Activated T-cell treated with anti-CD3 and anti-CD28 coated beads, Interleukin-2, amount 50 U/mL, for 4 hours (primary cell): ENCODE data around the gene KLC4. TPM values are rescaled to one million over a fixed set of nuclear protein-coding genes. Genes with fewer than 3 reads are reported as not detected.

Source experiments
- ATAC-seq, 2 donors: fragments of 200-7000 bp; cut with Tn5 transposase; one replicate each; pipeline ENCODE4 v1.10.0; 2021
- DNase-seq: peaks from one replicate; pipeline ENCODE4 v3.0.0-alpha.2; 2020
- H3K27me3 Mint-ChIP-seq: one replicate; pipeline ENCODE4 v1.8.0; 2021; ENCODE audit warnings: low read depth, mixed read lengths
- H3K36me3 Mint-ChIP-seq: one replicate; pipeline ENCODE4 v1.8.0; 2022; ENCODE audit warnings: mixed read lengths; ENCODE audit not compliant: insufficient read depth
- H3K4me1 Mint-ChIP-seq: one replicate; pipeline ENCODE4 v1.8.0; 2021; ENCODE audit warnings: low read depth, mixed read lengths
- H3K4me3 Mint-ChIP-seq: one replicate; pipeline ENCODE4 v1.8.0; 2021; ENCODE audit warnings: mild to moderate bottlenecking, moderate library complexity, mixed read lengths
- H3K9me3 Mint-ChIP-seq: one replicate; pipeline ENCODE4 v1.8.0; 2021; ENCODE audit warnings: mixed read lengths
- total RNA-seq, 3 donors: library from RNA; stranded (reverse); gene quantifications; one replicate each; pipeline ENCODE4 v1.2.1, GENCODE V29; 2021

KLC4 gene
- total RNA-seq = 1 to 10 TPM; 5.4 to 9.1 (median 7.4) TPM

DNA sequence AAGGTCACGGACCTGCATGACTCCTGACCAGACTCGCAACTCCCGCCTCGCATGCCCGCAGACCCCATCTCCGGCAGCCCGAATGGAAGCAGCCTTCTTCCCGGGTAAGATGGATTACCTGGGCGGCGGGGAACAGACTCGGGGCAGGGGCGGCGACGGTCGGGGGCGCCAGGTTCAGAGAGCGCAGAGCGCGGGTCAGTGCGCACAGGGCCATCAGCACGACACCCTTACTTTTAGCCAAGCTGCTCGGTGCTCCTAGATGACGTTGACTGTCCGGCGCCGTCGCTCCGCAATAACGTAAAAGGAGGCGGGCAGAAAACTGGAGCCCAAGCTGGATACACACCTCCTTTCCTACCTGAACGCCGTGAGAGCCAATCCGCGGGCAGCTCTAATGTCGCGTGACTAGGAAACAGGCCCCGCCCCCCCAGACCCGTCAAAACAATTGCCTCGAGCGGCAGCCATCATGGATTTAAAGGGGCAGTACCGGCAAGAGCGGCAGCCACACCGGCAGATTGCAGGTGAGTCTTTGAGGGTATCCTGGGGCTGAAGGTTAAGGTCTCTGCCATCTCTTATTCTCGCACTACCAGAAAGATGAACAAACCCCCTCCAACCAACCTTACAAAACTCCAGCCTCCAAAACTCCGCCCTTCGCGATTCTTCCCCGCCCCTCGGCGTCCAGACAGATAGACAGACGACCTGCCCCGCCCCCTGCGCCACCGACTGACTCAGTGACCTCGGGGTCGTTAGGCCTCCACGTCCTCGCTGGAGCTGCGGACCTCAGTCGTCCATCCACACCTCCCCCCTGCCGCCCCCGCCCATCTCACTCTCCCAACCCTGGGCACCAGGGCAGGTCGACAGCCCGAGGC lies at the start of gene KLC4, which contains the start of gene MRPL2:
TSS of gene KLC4 (plus strand) at position 464 of the 866 bp plus-strand sequence. CDS start 1,705 bp downstream, outside the sequence.
TSS of gene MRPL2 (minus strand) at position 267 of the 866 bp plus-strand sequence. CDS start at position 214, 53 bp downstream.
- peak; percentile 98 for ATAC-seq
- Mint-ChIP-seq H3K9me3 (no peaks in the 10 kb centered on the region), H3K36me3 (peaks cover 25% of the 10 kb centered on the region), H3K4me1 (peaks cover 32% of the 10 kb centered on the region), H3K27me3 (no peaks in the 10 kb centered on the region), H3K4me3 (peak within 1 kb of the TSS; percentile 87)
- peak; percentile 96 for DNase-seq

DNA sequence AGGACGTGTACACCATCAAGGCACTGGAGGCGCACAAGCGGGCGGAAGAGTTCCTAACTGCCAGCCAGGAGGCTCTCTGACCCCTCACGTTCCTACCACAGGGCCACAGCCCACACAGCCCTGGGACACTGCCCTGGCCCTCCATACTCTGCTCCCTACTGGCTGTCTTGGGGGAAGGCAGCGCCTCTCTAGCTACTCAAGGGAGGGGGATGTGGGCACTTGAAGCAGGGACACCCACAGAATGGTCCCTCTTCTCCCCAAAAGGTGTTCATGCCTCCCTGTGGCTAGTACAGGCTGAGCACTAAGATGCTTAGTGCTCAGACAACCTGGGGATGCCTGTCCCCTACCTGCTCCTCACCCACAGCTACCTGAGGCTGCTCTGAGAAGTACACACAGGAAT lies 48.2 kb upstream of the KLC4 start:
- peak overlapping the region; percentile 57 for H3K4me3 Mint-ChIP-seq
- DNase-seq = no peak
- H3K36me3 Mint-ChIP-seq = peaks cover 19% of the 10 kb centered on the region
- H3K9me3 Mint-ChIP-seq = no peaks in the 10 kb centered on the region
- no peak for ATAC-seq
- no peaks in the 10 kb centered on the region for H3K27me3 Mint-ChIP-seq
- peaks cover 40% of the 10 kb centered on the region for H3K4me1 Mint-ChIP-seq

DNA sequence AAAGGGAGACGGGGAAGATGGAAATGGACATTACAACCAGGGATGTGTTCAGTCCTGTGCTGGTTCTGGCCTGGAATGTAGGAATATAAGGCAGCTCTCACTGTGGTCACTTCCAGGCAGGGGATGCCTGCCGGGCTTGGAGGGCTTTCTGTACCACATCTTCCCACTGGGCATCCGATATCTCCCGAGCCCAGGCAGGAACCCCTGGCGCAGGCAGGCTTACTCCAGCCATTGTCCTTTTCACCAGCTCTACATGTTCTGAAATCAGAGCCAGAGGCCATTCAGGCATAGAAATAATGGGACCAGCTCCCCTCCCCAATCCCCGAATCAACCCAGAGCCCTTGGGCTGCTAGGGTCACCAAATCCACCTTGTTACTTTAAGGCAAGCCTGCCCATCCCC lies 47.1 kb upstream of the KLC4 start:
- Mint-ChIP-seq H3K9me3 (no peaks in the 10 kb centered on the region), H3K4me3 (peak overlapping the region; percentile 95), H3K36me3 (peaks cover 19% of the 10 kb centered on the region), H3K4me1 (peaks cover 51% of the 10 kb centered on the region), H3K27me3 (no peaks in the 10 kb centered on the region)
- no peak for ATAC-seq
- DNase-seq = no peak

GRCh38 chr6:43013097-43013842 lies 46.2 kb upstream of the KLC4 start:
- ATAC-seq = peak; percentile 34 to 39
- Mint-ChIP-seq H3K9me3 (no peaks in the 10 kb centered on the region), H3K4me1 (peaks cover 56% of the 10 kb centered on the region), H3K27me3 (no peaks in the 10 kb centered on the region), H3K4me3 (peak overlapping the region; percentile 95), H3K36me3 (peaks cover 22% of the 10 kb centered on the region)
- DNase-seq = no peak

DNA sequence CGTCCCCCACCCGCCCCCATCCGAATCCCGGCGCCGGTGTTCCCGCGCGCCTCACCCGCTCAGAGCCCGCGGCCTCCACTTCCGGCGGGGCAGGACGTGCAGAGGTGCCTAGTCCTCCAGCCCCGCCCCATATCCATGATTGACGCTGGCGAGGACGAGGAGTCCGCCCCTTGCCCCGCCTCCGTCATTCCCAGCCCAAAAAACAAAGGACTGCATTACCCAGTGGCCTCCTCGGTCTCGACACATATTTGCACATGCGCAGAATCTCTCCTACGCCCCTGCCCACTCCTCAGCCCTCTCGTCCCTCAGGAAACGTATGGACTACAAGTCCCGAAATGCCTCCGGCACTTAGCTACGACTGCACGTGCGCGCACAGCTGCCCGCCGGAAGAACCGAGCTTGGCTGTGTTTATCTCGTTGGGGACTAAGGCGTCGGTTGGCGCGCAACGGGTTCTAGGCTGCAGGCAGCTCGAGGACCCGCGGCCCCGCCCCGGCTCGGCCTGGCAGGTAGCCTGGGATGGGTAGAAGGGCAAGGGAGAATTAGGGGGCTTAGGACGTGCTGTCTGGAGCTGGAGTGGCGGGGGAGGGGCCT lies 45.5 kb upstream of the KLC4 start, which contains the start of the genes KLHDC3 and MEA1:
TSS of gene KLHDC3 (plus strand) at position 407 of the 591 bp plus-strand sequence. CDS start 2,944 bp downstream, outside the sequence.
TSS of gene MEA1 (minus strand) at position 104 of the 591 bp plus-strand sequence. CDS start 133 bp downstream, outside the sequence.
- peaks cover 56% of the 10 kb centered on the region for H3K4me1 Mint-ChIP-seq
- peaks cover 17% of the 10 kb centered on the region for H3K36me3 Mint-ChIP-seq
- H3K27me3 Mint-ChIP-seq = no peaks in the 10 kb centered on the region
- no peaks in the 10 kb centered on the region for H3K9me3 Mint-ChIP-seq
- peak; percentile 93 to 94 for ATAC-seq
- H3K4me3 Mint-ChIP-seq = peak within 1 kb of the TSS; percentile 95
- DNase-seq = peak; percentile 98

GRCh38 chr6:43014434-43014909 lies 45.0 kb upstream of the KLC4 start:
- Mint-ChIP-seq H3K4me3 (peak overlapping the region; percentile 95), H3K27me3 (no peaks in the 10 kb centered on the region), H3K36me3 (peaks cover 18% of the 10 kb centered on the region), H3K9me3 (no peaks in the 10 kb centered on the region), H3K4me1 (peaks cover 56% of the 10 kb centered on the region)
- no peak for ATAC-seq
- no peak for DNase-seq

GRCh38 chr6:43016176-43016942 lies 43.1 kb upstream of the KLC4 start:
- no peak for ATAC-seq
- Mint-ChIP-seq H3K36me3 (peaks cover 17% of the 10 kb centered on the region), H3K27me3 (no peaks in the 10 kb centered on the region)

DNA sequence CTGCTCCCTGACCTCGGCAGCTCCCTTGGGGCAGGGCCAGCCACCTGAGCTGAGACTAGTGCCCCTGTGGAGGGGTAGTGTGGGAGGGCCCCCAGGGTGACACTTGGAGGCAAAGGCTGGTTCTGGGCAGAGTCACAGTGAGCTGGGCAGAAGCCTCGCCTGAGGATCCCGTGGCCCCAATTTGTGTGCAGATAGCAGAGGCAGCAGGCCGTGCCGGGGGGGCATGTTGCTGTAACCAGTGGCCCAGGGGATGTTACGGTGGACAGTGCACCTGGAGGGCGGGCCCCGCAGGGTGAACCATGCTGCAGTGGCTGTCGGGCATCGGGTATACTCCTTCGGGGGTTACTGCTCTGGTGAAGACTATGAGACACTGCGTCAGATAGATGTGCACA lies 42.5 kb upstream of the KLC4 start:
- Mint-ChIP-seq H3K9me3 (no peaks in the 10 kb centered on the region), H3K36me3 (peaks cover 15% of the 10 kb centered on the region), H3K4me3 (no peak overlapping the region), H3K27me3 (no peaks in the 10 kb centered on the region), H3K4me1 (peaks cover 58% of the 10 kb centered on the region)
- ATAC-seq = no peak
- DNase-seq = no peak

More at GRCh38 chr6:43016176-43016942, 43.1 kb upstream of the KLC4 start:
- no peaks in the 10 kb centered on the region for H3K9me3 Mint-ChIP-seq
- no peak for DNase-seq
- H3K4me1 Mint-ChIP-seq = peaks cover 61% of the 10 kb centered on the region
- H3K4me3 Mint-ChIP-seq = peak overlapping the region; percentile 38

GRCh38 chr6:43019152-43019551 lies 40.3 kb upstream of the KLC4 start:
- Mint-ChIP-seq H3K9me3 (no peaks in the 10 kb centered on the region), H3K27me3 (no peaks in the 10 kb centered on the region), H3K4me3 (peak overlapping the region; percentile 12), H3K36me3 (peaks cover 16% of the 10 kb centered on the region), H3K4me1 (peaks cover 49% of the 10 kb centered on the region)
- ATAC-seq (no peak), DNase-seq (no peak)

GRCh38 chr6:43020052-43020705 lies 39.3 kb upstream of the KLC4 start:
- DNase-seq (no peak), ATAC-seq (no peak)
- H3K4me1 Mint-ChIP-seq = peaks cover 48% of the 10 kb centered on the region
- peaks cover 23% of the 10 kb centered on the region for H3K36me3 Mint-ChIP-seq
- H3K9me3 Mint-ChIP-seq = no peaks in the 10 kb centered on the region
- peak overlapping the region; percentile 97 for H3K4me3 Mint-ChIP-seq
- no peaks in the 10 kb centered on the region for H3K27me3 Mint-ChIP-seq

- H3K4me1 Mint-ChIP-seq = peaks cover 44% of the 10 kb centered on the region
- peak overlapping the region; percentile 97 for H3K4me3 Mint-ChIP-seq
- H3K9me3 Mint-ChIP-seq = no peaks in the 10 kb centered on the region
- H3K27me3 Mint-ChIP-seq = no peaks in the 10 kb centered on the region
- no peak for ATAC-seq
- H3K36me3 Mint-ChIP-seq = peaks cover 25% of the 10 kb centered on the region
- DNase-seq = no peak
These were observed 38.6 kb upstream of the KLC4 start for GRCh38 chr6:43020847-43021246.

DNA sequence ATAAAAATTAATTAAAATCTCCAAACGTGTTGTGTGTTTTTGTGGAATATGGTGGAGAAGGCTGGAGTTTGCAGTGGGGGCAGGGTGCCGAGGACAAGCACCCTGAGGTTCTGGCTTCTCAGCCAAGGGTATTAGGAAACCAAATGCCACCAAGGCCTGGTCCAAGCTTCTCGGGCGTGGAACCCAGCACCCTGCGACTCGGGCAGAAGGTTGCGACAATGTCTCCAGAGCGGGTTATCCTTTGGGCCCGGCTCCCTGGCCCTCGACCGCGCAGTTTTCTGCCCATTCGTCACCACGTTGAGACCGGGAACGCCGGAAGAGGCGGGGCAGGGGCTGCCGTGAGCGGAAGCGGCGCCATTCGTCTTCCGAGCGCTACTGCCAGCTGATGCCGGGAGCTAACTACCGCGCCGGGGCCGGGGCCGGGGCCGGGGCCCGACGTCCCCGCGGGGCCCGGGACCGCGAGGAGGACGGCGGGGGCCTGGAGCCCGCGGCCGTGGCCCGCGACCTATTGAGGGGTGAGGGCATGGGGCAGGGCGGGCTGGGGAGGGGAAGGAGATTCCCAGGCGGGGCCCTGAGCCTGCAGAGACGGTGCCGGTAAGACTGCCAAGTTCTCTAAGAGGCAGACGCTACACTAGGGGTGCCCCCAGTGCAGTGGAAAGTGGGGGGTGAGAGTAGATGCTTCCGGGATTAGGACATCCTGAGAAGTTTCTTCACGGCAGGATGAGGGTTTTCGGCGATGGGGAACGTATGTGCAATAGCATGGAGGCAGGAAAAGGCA lies 38.0 kb upstream of the KLC4 start, which contains the start of gene RRP36:
TSS of gene RRP36 (plus strand) at position 354 of the 778 bp plus-strand sequence. CDS start at position 386, 32 bp downstream.
- peak; percentile 61 for DNase-seq

More for the DNA sequence above, 38.0 kb upstream of the KLC4 start, which contains the start of gene RRP36:
- ATAC-seq = peak; percentile 95 to 96
- no peaks in the 10 kb centered on the region for H3K27me3 Mint-ChIP-seq
- H3K36me3 Mint-ChIP-seq = peaks cover 27% of the 10 kb centered on the region
- no peaks in the 10 kb centered on the region for H3K9me3 Mint-ChIP-seq
- H3K4me1 Mint-ChIP-seq = peaks cover 38% of the 10 kb centered on the region
- H3K4me3 Mint-ChIP-seq = peak within 1 kb of the TSS; percentile 97
